NCI-H1417 (cell line): ENCODE measurements around the gene AK5.

Experiments used
- DNase-seq, 3 experiments: peaks; one replicate each; lab custom pipeline; 2025; lab: John Stamatoyannopoulos, UW

The AK5 gene

GRCh38 chr1:77594366-77595112, 312.7 kb downstream of the AK5 start:
- peak in 1 of 3 experiments; percentile 19 for DNase-seq

GRCh38 chr1:77597310-77597709, 315.5 kb downstream of the AK5 start:
- DNase-seq = no peak

- DNase-seq = peak in 1 of 3 experiments; percentile 6
These were observed 323.6 kb downstream of the AK5 start for GRCh38 chr1:77605246-77606026.

- DNase-seq = no peak
These were observed 327.1 kb downstream of the AK5 start for GRCh38 chr1:77608893-77609292.
